Femur (tissue), 1 donor: ENCODE results near the gene MTHFD1L.
"Not testable (repeated sequence)": the region's sequence is repeated elsewhere in the genome, so short reads cannot be mapped to it uniquely, and the experiment has no call there.

Source experiments
- DNase-seq: peaks from one replicate; pipeline ENCODE4 v3.0.0-alpha.2; 2017

The MTHFD1L gene

GRCh38 chr6:151073701-151074100 is 208.2 kb downstream of the MTHFD1L start:
- DNase-seq, result no peak

- no peak for DNase-seq
Observed at GRCh38 chr6:151075005-151075404, 209.5 kb downstream of the MTHFD1L start.

DNA sequence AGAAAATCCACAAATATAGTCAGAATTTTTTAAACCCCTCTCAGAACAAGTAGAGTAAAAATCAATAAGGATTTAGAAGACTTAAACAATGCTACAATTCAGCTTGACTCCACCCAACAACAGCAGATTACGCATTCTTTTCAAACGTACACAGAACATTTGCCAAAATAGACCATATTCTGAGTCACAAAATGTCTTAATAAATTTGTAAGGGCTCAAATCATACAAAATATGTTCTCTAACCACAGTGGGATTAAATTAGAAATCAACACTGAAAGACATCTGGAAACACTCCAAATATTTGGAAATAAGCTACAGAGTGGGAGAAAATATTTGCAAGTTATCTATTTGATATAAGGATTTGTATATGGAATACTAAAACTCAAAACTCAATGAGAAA is 210.0 kb downstream of the MTHFD1L start:
- no peak for DNase-seq

- no peak for DNase-seq
Observed at GRCh38 chr6:151075930-151076555, 210.5 kb downstream of the MTHFD1L start.

DNA sequence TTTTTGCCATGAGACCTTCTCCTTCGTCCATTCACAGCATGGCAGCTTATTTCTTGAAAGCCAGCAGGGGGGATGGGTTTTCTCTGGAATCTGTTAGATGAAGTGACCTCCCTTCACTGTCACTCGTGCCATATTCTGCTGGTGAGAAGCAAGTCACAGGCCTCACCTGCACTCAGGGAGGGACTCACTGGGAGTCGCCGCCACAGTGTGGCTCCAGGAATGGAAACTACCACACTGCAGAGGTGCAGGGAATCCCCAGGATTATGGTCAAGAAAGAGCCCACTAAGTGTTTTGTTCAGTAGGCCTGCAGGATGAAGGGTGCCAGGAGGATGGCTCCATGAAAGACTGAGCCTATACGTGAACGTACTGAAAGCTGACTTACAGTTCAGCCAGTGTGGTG is 213.2 kb downstream of the MTHFD1L start:
- DNase-seq, result no peak

DNA sequence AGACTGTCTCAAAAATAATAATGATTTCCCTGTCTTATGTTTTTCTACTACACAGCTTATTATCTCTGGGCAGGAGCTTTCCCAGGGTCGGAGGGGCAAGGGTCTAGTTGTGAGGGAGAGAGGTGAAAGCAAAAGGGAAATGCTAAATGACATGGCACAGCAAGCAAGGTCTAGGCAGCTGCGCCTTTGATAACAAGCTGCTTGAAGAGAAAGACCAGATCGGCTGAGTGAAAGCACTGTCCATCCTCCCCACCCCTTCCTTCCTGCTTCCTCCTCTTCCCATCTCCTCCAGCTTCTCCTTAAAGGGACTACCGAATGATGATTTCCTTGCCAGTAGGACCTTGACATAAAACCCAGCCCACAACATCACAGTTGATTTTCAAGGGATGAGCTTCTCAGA is 216.2 kb downstream of the MTHFD1L start:
- DNase-seq, result no peak

GRCh38 chr6:151082079-151082478 is 216.6 kb downstream of the MTHFD1L start:
- DNase-seq, result no peak

DNA sequence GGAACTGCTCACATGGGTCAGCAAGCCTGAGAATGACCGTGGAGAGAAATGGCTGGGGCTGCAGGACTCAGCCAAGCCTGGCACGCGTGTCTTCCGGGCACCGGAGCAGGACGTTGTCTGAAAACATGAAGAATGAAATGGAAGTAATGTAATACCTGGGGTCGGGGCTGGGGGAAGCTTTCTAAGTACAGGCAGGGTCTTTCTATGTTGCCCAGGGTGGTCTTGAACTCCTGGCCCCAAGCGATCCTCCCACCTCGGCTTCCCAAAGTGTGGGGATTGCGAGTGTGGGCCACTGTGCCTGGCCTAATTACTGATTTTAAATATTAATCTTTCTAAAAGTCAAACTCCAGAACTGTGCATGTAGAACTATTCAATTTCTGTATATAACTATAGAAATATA is 218.8 kb downstream of the MTHFD1L start:
- no peak for DNase-seq

GRCh38 chr6:151087055-151087454 is 221.6 kb downstream of the MTHFD1L start:
- DNase-seq, result not testable (repeated sequence)

DNA sequence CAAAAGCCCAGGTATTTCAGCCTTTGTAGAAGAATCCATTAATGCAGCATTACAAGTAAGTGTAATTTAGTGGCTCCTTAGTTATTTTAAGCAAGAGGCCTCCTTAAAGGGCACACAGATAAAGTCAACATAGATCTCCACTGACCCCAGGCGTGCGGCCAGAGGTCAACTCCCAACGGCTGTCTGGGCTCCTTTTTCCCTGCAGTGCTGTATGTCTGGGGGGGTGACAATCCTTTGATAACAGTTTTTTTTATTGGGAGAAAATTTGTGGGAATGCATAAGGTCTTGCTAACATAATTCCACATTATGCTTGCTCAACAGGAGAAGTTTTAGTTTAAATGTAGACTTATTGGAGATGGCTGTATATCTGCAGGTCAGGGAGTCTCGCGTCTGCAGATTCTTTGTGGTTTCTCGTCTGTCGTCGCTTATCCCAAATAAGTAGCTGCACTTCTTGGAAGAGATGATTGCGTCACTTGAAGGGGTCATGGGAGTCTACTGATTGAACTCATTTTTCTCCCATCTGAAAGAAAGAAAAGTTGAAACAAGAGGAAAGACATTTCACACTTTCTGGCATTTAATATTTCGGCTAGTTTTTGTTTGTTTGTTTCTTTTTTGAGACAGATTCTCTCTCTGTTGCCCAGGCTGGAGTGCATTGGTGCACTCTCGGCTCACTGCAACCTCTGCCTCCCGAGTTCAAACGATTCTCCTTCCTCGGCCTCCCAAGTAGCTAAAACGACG is 222.5 kb downstream of the MTHFD1L start:
- DNase-seq, result no peak

DNA sequence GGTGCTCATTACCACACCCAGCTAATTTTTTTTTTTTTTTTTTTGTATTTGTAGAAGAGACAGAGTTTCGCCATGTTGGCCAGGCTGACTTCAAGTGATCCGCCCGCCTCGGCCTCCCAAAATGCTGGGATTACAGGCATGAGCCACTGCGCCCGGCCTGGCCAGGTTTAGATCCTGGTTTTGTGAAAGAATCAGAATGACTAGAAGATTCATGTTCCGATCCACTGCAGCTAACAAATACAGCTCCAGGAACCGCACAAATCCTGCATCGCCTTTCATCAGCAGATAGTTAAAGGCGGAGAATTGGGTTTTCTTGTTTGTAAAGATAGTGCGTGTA is 223.1 kb downstream of the MTHFD1L start:
- DNase-seq, result no peak

DNA sequence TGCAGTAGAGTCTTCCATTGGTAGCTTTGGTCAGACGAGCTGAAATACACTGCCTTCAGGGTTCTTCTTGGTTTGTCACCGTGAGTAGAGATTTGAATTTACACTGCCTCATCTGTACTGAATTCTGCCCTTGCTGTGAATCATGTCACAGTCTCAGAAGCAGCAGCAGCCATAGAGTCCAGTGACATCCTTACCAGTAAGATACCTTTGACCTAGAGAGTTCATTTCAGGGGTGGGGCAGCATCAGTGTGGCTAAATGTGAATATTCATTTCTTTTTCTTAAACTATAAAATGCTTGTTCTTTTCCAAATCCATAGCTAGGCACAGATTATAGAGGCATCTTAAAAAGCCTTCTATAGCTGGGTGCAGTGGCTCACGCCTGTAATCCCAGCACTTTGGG is 223.5 kb downstream of the MTHFD1L start:
- DNase-seq, result no peak

GRCh38 chr6:151089978-151090377 is 224.5 kb downstream of the MTHFD1L start:
- DNase-seq, result no peak

DNA sequence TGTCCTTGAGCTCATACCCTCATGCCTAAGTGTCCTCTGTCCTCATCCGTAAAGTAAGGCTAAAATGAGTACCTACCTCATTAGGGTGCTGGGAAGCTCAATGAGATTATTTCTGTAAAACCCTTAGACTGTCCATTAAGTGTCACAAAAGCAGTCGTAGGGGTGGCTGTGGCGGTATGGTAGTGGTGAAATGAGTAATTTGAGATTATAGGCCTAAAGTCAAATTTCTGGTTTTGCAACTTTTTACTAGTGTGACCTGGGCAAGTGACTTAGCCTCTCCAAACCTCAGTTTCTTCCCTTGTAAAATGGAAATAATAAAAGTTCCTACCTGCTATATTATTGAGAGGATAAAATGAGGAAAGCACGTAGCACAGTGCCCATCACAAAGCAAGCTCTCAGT is 226.1 kb downstream of the MTHFD1L start:
- DNase-seq, result no peak

GRCh38 chr6:151092591-151092990 is 227.1 kb downstream of the MTHFD1L start:
- DNase-seq, result no peak

- DNase-seq, result no peak
Observed at GRCh38 chr6:151093706-151094105, 228.2 kb downstream of the MTHFD1L start.

DNA sequence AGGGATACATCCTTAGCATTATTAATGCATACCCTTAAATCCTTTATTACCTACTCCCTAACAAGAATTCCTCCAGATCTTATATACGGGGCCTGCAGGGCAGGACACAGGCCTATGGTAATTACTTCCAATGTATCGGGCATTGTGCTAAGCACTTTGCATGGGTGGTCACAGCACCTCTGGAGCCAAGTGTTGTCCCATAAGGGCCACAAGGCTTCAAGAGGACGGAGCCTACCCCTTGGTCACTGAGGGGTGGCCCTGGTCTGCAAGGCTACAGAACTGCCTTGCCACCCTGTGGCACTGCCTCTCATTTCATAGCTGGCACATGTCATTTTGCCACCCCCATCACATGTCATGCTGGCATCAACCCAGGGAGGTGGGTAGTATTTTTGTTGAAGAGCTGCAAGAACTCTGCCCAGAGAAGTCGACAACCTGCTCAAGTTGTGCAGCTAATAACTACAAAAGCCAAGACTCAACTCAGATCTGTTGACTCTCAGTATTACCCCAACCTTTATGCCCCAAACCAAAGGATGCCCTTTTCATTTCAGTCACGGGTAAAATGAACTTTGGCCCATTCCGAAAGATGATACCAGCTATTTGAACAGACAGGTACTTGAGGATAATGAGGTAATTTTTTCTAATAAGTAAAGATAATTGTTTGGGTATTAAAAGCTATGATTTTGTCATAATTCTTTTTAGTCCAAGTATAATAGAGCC is 230.2 kb downstream of the MTHFD1L start:
- no peak for DNase-seq

DNA sequence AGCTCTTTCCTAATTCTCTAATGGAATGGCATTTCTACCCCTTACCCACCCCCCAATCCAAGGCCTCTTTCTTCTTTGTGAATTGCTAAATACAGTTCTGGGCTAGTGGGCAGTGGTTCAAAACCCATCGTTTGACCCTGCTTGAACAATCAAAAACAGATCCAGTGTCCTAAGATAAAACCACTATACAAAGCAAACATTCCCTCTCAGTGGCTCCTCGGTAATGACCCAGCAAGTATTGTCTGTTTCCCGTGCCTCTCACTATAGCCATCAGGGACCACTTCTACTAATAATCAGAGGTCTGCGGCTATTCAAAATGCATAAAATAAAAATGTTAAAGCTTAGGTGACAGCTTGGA is 230.7 kb downstream of the MTHFD1L start:
- no peak for DNase-seq

GRCh38 chr6:151096691-151097606 is 231.4 kb downstream of the MTHFD1L start:
- no peak for DNase-seq

GRCh38 chr6:151098166-151098565 is 232.7 kb downstream of the MTHFD1L start:
- DNase-seq, result no peak

- DNase-seq, result no peak
Observed at GRCh38 chr6:151100326-151100725, 234.8 kb downstream of the MTHFD1L start.

GRCh38 chr6:151101161-151101815 is 235.8 kb downstream of the MTHFD1L start:
- DNase-seq, result no peak
